ENCODE data around the gene ZNF500.

ZNF500 gene

DNA sequence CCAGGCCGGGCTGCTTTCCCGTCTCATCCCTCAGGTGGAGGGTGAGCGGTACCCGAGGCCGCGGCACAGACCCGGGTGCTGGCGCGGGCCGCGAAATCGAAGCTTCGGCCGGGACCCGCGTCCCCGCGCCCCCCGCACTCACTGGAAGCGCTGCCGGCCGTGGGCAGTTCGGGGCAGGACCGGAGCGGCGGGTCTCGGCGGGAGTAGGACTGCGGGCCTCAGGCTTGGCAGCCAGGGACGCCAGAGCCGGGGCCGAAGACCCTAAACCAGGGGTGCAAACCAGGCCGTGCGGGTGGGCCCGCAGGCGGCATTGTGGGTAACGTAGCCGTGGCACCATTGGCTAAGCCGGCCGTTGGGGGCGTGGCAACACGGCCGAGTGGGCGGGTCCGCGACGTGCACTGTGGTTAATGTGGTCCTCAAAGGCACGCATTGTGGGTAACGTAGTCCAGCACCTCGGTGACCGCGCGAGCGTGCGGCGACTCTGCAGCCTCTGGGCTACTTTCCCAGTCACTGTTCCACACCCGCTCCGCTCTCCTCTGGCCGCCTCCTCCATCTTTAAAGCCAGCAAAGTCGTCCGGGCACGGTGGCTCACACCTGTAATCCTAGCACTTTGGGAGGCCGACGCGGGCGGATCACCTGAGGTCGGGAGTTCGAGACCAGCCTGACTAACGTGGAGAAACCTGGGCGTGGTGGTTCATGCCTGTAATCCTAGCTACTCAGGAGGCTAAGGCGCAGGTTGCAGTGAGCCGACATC is at the start of gene ZNF500:
Gene ZNF500, minus strand, starts transcription at position 288 of the 754 bp plus-strand sequence. CDS start 1,184 bp downstream, outside the sequence.
- H3K9ac ChIP-seq (ENCODE audit: low read length): peak within 1 kb of the TSS; percentile 83
- H3K4me2 ChIP-seq (ENCODE audit: low read depth, low read length, poor library complexity, severe bottlenecking): peak within 1 kb of the TSS; percentile 68
- peak within 1 kb of the TSS; percentile 84 for H2AFZ ChIP-seq (ENCODE audit: low read depth, low read length, severe bottlenecking)
- H3F3A ChIP-seq (ENCODE audit: insufficient read depth): peaks cover 24% of the 10 kb centered on the region
- TF ChIP-seq, protein P1, sequence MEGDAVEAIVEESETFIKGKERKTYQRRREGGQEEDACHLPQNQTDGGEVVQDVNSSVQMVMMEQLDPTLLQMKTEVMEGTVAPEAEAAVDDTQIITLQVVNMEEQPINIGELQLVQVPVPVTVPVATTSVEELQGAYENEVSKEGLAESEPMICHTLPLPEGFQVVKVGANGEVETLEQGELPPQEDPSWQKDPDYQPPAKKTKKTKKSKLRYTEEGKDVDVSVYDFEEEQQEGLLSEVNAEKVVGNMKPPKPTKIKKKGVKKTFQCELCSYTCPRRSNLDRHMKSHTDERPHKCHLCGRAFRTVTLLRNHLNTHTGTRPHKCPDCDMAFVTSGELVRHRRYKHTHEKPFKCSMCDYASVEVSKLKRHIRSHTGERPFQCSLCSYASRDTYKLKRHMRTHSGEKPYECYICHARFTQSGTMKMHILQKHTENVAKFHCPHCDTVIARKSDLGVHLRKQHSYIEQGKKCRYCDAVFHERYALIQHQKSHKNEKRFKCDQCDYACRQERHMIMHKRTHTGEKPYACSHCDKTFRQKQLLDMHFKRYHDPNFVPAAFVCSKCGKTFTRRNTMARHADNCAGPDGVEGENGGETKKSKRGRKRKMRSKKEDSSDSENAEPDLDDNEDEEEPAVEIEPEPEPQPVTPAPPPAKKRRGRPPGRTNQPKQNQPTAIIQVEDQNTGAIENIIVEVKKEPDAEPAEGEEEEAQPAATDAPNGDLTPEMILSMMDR (IDR thresholded peaks at IDR 0.05; ENCODE audit: insufficient read depth, low read length, poor library complexity, severe bottlenecking): no peak
- TF ChIP-seq EZH2phosphoT487 (conservative IDR thresholded peaks at IDR 0.05; ENCODE audit: low read length): no peak
- H3K9me3 ChIP-seq (ENCODE audit: insufficient read depth, low read length): no peaks in the 10 kb centered on the region
- no peaks in the 10 kb centered on the region for H3K9me2 ChIP-seq (replicated peaks; ENCODE audit: insufficient read depth, low read length)
- H3K27ac ChIP-seq (ENCODE audit: low read depth, low read length): no peak within 1 kb of the TSS
- no peaks in the 10 kb centered on the region for H3K79me2 ChIP-seq (ENCODE audit: insufficient read depth, low read length)
- no peaks in the 10 kb centered on the region for H3K36me3 ChIP-seq (ENCODE audit: low read length)
- H3K27me3 ChIP-seq (ENCODE audit: low read length): no peaks in the 10 kb centered on the region
- peak within 1 kb of the TSS; percentile 87 for H3K4me3 ChIP-seq (ENCODE audit: insufficient read depth, low read length, poor library complexity, severe bottlenecking)
- H4K20me1 ChIP-seq (ENCODE audit: low read depth, low read length): no peaks in the 10 kb centered on the region

DNA sequence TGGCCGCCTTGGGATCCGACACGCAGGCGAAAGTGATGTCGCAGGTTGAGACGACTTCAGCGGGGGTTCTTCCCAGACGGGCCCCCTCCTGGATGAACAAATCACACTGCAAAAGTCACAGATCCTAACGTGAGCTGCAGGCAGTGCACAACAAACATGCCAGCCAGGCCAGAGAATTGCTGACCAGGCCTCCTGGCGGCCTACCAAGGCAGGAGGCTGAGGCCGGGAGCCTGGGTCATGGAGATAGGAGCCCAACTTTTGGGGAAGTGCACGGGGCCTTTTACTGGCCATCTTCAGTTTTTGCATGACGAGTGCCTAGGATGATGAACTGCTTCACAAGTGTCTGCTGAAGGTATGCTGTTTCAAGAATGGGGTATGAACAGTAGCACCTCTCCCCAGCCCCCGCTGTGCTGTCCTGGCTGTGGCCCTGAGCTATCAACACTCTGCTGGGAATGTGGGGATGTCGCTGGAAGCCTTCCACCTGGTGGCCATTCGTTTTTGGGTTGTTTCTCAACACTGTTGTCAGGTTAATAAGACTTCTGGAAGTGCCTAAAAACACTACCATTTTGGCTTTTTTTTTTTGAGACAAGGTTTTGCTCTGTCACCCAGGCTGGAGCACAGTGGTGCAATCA is 47.7 kb upstream of the ZNF500 start:
- Histone ChIP-seq H3K36me3 (ENCODE audit: low read length) (peaks cover 7% of the 10 kb centered on the region; the same call in 1 of the 2 replicates), H2AFZ (ENCODE audit: low read depth, low read length, severe bottlenecking) (no peak overlapping the region), H3K27ac (ENCODE audit: low read depth, low read length) (no peak overlapping the region), H3K27me3 (ENCODE audit: low read length) (no peaks in the 10 kb centered on the region), H3F3A (ENCODE audit: insufficient read depth) (no peaks in the 10 kb centered on the region), H4K20me1 (ENCODE audit: low read depth, low read length) (no peaks in the 10 kb centered on the region), H3K79me2 (ENCODE audit: insufficient read depth, low read length) (no peaks in the 10 kb centered on the region), H3K9me3 (ENCODE audit: insufficient read depth, low read length) (no peaks in the 10 kb centered on the region), H3K9me2 (replicated peaks; ENCODE audit: insufficient read depth, low read length) (no peaks in the 10 kb centered on the region), H3K9ac (ENCODE audit: low read length) (no peak overlapping the region), H3K4me2 (ENCODE audit: low read depth, low read length, poor library complexity, severe bottlenecking) (no peak overlapping the region), H3K4me3 (ENCODE audit: insufficient read depth, low read length, poor library complexity, severe bottlenecking) (no peak overlapping the region)
- TF ChIP-seq, protein P1 (IDR thresholded peaks at IDR 0.05; ENCODE audit: insufficient read depth, low read length, poor library complexity, severe bottlenecking): no peak
- TF ChIP-seq EZH2phosphoT487 (conservative IDR thresholded peaks at IDR 0.05; ENCODE audit: low read length): no peak

DNA sequence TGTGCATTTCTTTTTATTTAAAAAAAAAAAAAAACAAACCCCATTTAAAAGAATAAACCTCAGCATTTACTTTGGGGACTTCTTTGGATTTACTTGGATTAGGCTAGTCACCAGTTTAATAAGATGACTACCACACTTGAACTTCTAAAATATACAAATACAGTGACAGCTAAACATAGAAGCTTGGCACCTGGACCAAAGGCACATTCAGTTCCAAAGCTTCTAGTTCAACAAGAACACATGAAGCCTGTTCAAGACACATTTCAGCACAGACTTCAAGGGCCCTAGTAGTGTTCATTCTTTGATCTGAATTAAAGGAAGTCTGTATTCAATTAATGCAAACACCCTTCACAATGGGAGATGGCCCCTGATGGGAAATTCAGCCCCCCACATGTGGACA is 47.1 kb upstream of the ZNF500 start:
- Histone ChIP-seq H3K9me2 (replicated peaks; ENCODE audit: insufficient read depth, low read length) (no peaks in the 10 kb centered on the region), H3K9ac (ENCODE audit: low read length) (no peak overlapping the region), H3K79me2 (ENCODE audit: insufficient read depth, low read length) (no peaks in the 10 kb centered on the region), H3F3A (ENCODE audit: insufficient read depth) (no peaks in the 10 kb centered on the region), H3K4me2 (ENCODE audit: low read depth, low read length, poor library complexity, severe bottlenecking) (no peak overlapping the region), H3K27me3 (ENCODE audit: low read length) (no peaks in the 10 kb centered on the region), H3K27ac (ENCODE audit: low read depth, low read length) (no peak overlapping the region), H3K4me3 (ENCODE audit: insufficient read depth, low read length, poor library complexity, severe bottlenecking) (no peak overlapping the region), H2AFZ (ENCODE audit: low read depth, low read length, severe bottlenecking) (no peak overlapping the region), H3K36me3 (ENCODE audit: low read length) (peaks cover 7% of the 10 kb centered on the region; the same call in 1 of the 2 replicates), H4K20me1 (ENCODE audit: low read depth, low read length) (no peaks in the 10 kb centered on the region), H3K9me3 (ENCODE audit: insufficient read depth, low read length) (no peaks in the 10 kb centered on the region)
- no peak for TF ChIP-seq EZH2phosphoT487 (conservative IDR thresholded peaks at IDR 0.05; ENCODE audit: low read length)
- TF ChIP-seq, protein P1 (IDR thresholded peaks at IDR 0.05; ENCODE audit: insufficient read depth, low read length, poor library complexity, severe bottlenecking): no peak

Data from SU-DHL-6 (cell line).